Gastrocnemius medialis (tissue), 4 donors: ENCODE results near the gene TCF12.

Experiments
- POLR2A ChIP-seq, 2 donors: fragments of 450-650 bp; IDR thresholded peaks; one replicate each; pipeline ENCODE4 v1.6.1; 2017; ENCODE audit warnings: antibody characterized with exemption in 2 of 2, mild to moderate bottlenecking in 2 of 2, moderate library complexity in 2 of 2
- TF ChIP-seq, protein P1 (sequence below), 5 experiments: fragments of 450-650 bp in 3 of 5; fragments of 200-600 bp in 2 of 5; sonication (generic) in 2 of 5; IDR thresholded peaks in 4 of 5; conservative IDR thresholded peaks in 1 of 5; 1 replicate in 4 of 5; 2 replicates in 1 of 5; pipeline ENCODE4 v1.5.1; 2016 to 2019; ENCODE audit warnings: antibody characterized with exemption in 5 of 5, mild to moderate bottlenecking in 3 of 5, moderate library complexity in 3 of 5

DNA sequence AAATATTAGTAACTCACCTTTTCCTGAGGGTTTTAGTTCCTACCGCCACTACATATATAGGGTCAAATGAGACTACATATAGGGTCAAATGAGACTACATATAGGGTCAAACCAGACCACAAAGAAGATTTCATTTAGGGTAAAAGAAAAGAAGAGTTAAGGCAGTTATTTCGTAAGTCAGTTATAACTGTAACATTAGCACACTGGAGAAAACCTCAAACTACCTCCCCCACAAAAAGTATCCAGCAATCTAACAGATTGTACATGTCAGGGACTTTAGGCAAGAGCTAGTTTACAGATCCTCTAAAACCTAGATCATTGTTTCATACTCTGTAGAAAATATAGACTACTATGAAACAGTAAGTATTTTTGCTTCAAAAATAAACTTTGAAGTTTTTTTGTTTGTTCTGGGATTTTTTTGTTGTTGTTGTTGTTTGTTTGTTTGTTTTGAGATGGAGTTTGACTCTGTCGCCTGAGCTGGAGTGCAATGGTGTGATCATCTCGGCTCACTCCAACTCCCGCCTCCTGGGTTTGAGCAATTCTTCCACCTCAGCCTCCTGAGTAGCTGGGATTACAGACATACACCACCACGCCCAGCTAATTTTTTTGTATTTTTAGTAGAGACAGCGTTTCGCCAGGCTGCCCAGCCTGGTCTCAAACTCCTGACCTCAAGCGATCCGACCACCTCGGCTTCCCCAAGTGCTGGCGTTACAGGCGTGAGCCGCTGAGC lies 365.5 kb downstream of the TCF12 start:
- TF ChIP-seq, protein P1, sequence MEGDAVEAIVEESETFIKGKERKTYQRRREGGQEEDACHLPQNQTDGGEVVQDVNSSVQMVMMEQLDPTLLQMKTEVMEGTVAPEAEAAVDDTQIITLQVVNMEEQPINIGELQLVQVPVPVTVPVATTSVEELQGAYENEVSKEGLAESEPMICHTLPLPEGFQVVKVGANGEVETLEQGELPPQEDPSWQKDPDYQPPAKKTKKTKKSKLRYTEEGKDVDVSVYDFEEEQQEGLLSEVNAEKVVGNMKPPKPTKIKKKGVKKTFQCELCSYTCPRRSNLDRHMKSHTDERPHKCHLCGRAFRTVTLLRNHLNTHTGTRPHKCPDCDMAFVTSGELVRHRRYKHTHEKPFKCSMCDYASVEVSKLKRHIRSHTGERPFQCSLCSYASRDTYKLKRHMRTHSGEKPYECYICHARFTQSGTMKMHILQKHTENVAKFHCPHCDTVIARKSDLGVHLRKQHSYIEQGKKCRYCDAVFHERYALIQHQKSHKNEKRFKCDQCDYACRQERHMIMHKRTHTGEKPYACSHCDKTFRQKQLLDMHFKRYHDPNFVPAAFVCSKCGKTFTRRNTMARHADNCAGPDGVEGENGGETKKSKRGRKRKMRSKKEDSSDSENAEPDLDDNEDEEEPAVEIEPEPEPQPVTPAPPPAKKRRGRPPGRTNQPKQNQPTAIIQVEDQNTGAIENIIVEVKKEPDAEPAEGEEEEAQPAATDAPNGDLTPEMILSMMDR (IDR thresholded peaks at IDR 0.05 in 4 of 5, conservative IDR thresholded peaks at IDR 0.05 in 1 of 5) = no peak
- TF ChIP-seq POLR2A (IDR thresholded peaks at IDR 0.05) = no peak
